Panc1 (cell line): ENCODE measurements around the gene ZBTB45. TPM values are rescaled to one million over a fixed set of nuclear protein-coding genes. Genes with fewer than 3 reads are reported as not detected.

Experiments
- ATAC-seq: fragments of 200-7000 bp; cut with Tn5 transposase; 2 replicates; pipeline ENCODE4 v1.9.1; 2020; ENCODE audit warnings: mild to moderate bottlenecking, moderate library complexity
- BruUV-seq: library from RNA; stranded (reverse); fragments of 400-500 nt; replicated peaks from 2 replicates; lab custom pipeline; 2021; lab: Mats Ljungman, UMichigan
- CTCF ChIA-PET: fragments of 300-600 bp; sonication (Branson Sonifier 250); formaldehyde crosslinking; loops from one replicate; lab custom pipeline; 2022; ENCODE audit warnings: antibody characterized with exemption; lab: Charles Lee
- POLR2A ChIA-PET: fragments of 300-600 bp; sonication (Branson Sonifier 250); formaldehyde crosslinking; loops from one replicate; lab custom pipeline; 2022; ENCODE audit warnings: antibody characterized with exemption; lab: Charles Lee
- DNase-seq: peaks from one replicate; pipeline ENCODE4 v3.0.0-alpha.2; 2010; ENCODE audit warnings: low read depth, low spot score
- H3K27ac ChIP-seq: 2 replicates; pipeline ENCODE4 v1.5.1; 2011; ENCODE audit warnings: mild to moderate bottlenecking, low read length, inconsistent platforms
- H3K27me3 ChIP-seq: fragments of 200-500 bp; sonication (Bioruptor generic); 2 replicates; pipeline ENCODE4 v1.6.0; 2014; ENCODE audit warnings: low read length, inconsistent platforms; ENCODE audit not compliant: control insufficient read depth, insufficient read depth
- H3K36me3 ChIP-seq: fragments of 200-500 bp; sonication (Bioruptor generic); 2 replicates; pipeline ENCODE4 v1.5.1; 2014; ENCODE audit warnings: inconsistent platforms, mild to moderate bottlenecking, low read length, moderate library complexity; ENCODE audit not compliant: control insufficient read depth, insufficient read depth
- H3K4me1 ChIP-seq: 2 replicates; pipeline ENCODE4 v1.5.1; 2011; ENCODE audit warnings: inconsistent platforms, mild to moderate bottlenecking, low read length, moderate library complexity; ENCODE audit not compliant: control insufficient read depth, insufficient read depth
- H3K4me3 ChIP-seq, 2 experiments: 2 replicates each; pipeline ENCODE4 v1.5.1; 2011 to 2012; ENCODE audit warnings: low read depth in 2 of 2, low read length in 2 of 2, mild to moderate bottlenecking in 2 of 2, inconsistent platforms in 1 of 2, moderate library complexity in 1 of 2
- H3K9me3 ChIP-seq: fragments of 200-500 bp; sonication (Bioruptor generic); 2 replicates; pipeline ENCODE4 v1.5.1; 2014; ENCODE audit warnings: low read depth, mild to moderate bottlenecking, inconsistent platforms, low read length, moderate library complexity; ENCODE audit not compliant: control insufficient read depth, insufficient read depth
- CTCF ChIP-seq: fragments of 450-650 bp; IDR thresholded peaks from 2 replicates; pipeline ENCODE4 v1.5.1; 2017; ENCODE audit warnings: mild to moderate bottlenecking
- POLR2AphosphoS5 ChIP-seq: IDR thresholded peaks from 2 replicates; pipeline ENCODE4 v1.6.1; 2012; ENCODE audit warnings: mild to moderate bottlenecking, low read depth, low read length, moderate library complexity
- SIN3A ChIP-seq: IDR thresholded peaks from 2 replicates; pipeline ENCODE4 v1.6.1; 2012; ENCODE audit warnings: low read depth, mild to moderate bottlenecking, low read length, moderate library complexity, borderline replicate concordance; ENCODE audit not compliant: insufficient read depth
- TCF7L2 ChIP-seq: IDR thresholded peaks from 2 replicates; pipeline ENCODE4 v1.6.1; 2011; ENCODE audit warnings: mild to moderate bottlenecking, low read depth, low read length, inconsistent platforms
- in situ Hi-C: cut with HindIII; loops from 2 replicates; pipeline ENCODE4 v1.10.0; 2016; ENCODE audit warnings: low sequenced_read_pairs, low pct_unique_long_range_greater_than_20kb
- intact Hi-C: fragments of 100-400 bp; cut with micrococcal nuclease; formaldehyde crosslinking; loops from one replicate; pipeline ENCODE4 v1.10.0; 2022; ENCODE audit not compliant: unreplicated experiment
- total RNA-seq: library from RNA; stranded (reverse); gene quantifications from one replicate; pipeline ENCODE4 v1.2.1, GENCODE V29; 2021; ENCODE audit not compliant: unreplicated experiment
- TF ChIP-seq, protein P1 (sequence below), 2 experiments: IDR thresholded peaks; 2 replicates each; pipeline ENCODE4 v1.6.1; 2011 to 2012; ENCODE audit warnings: low read depth in 2 of 2, control low read depth in 1 of 2, low read length in 1 of 2, mild to moderate bottlenecking in 1 of 2, moderate library complexity in 1 of 2; ENCODE audit not compliant: insufficient read depth in 1 of 2

ZBTB45 gene
- total RNA-seq, 1 experiment from 2014 or later: 24.7 TPM

GRCh38 chr19:58519087-58519354, 589 bp downstream of the ZBTB45 start:
- TF ChIP-seq, protein P1, sequence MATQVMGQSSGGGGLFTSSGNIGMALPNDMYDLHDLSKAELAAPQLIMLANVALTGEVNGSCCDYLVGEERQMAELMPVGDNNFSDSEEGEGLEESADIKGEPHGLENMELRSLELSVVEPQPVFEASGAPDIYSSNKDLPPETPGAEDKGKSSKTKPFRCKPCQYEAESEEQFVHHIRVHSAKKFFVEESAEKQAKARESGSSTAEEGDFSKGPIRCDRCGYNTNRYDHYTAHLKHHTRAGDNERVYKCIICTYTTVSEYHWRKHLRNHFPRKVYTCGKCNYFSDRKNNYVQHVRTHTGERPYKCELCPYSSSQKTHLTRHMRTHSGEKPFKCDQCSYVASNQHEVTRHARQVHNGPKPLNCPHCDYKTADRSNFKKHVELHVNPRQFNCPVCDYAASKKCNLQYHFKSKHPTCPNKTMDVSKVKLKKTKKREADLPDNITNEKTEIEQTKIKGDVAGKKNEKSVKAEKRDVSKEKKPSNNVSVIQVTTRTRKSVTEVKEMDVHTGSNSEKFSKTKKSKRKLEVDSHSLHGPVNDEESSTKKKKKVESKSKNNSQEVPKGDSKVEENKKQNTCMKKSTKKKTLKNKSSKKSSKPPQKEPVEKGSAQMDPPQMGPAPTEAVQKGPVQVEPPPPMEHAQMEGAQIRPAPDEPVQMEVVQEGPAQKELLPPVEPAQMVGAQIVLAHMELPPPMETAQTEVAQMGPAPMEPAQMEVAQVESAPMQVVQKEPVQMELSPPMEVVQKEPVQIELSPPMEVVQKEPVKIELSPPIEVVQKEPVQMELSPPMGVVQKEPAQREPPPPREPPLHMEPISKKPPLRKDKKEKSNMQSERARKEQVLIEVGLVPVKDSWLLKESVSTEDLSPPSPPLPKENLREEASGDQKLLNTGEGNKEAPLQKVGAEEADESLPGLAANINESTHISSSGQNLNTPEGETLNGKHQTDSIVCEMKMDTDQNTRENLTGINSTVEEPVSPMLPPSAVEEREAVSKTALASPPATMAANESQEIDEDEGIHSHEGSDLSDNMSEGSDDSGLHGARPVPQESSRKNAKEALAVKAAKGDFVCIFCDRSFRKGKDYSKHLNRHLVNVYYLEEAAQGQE (IDR thresholded peaks at IDR 0.05; ENCODE audit: insufficient read depth in 1 of 2, low read depth in 2 of 2, low read length in 1 of 2): no peak
- TF ChIP-seq TCF7L2: no peak
- peak; percentile 78; the same call in 1 of the 2 replicates for TF ChIP-seq CTCF
- TF ChIP-seq POLR2AphosphoS5: no peak
- TF ChIP-seq SIN3A: no peak
- peak; percentile 52 for ATAC-seq

GRCh38 chr19:58518256-58519086, 1.1 kb downstream of the ZBTB45 start:
- intact Hi-C loops: loop anchor here (1.0 kb wide), 1 partner anchor 37 kb away; the partner anchor contains the start of gene CHMP2A
- ATAC-seq: no peak
- DNase-seq: no peak
- ChIA-PET POLR2A (interaction anchor here (0.6 to 1.6 kb wide), 2 partner anchors 25 to 671 kb away, joined by 4 to 7 read pairs; partner anchors contain the start of gene TRIM28), CTCF (interaction anchor here (0.5 to 3.0 kb wide), 2 partner anchors 16 to 25 kb away, joined by 3 to 11 read pairs; partner anchors contain the start of gene TRIM28)
- H3K4me3 ChIP-seq: peak overlapping the region; percentile 72 to 98
- TF ChIP-seq, protein P1 (IDR thresholded peaks at IDR 0.05; ENCODE audit: insufficient read depth in 1 of 2, low read depth in 2 of 2, low read length in 1 of 2): no peak
- TF ChIP-seq CTCF (no peak), TCF7L2 (no peak), POLR2AphosphoS5 (no peak), SIN3A (no peak)
- no peaks in the 10 kb centered on the region for H3K27me3 ChIP-seq
- no TSS peak for BruUV-seq
- H3K9me3 ChIP-seq: no peaks in the 10 kb centered on the region
- H3K4me1 ChIP-seq: peaks cover 37% of the 10 kb centered on the region
- peak overlapping the region; percentile 99 for H3K27ac ChIP-seq
- H3K36me3 ChIP-seq: peaks cover 3% of the 10 kb centered on the region; the same call in 1 of the 2 replicates
- in situ Hi-C loops: no loop called here

More at GRCh38 chr19:58519087-58519354, 589 bp downstream of the ZBTB45 start:
- Histone ChIP-seq H3K9me3 (no peaks in the 10 kb centered on the region), H3K36me3 (peaks cover 3% of the 10 kb centered on the region; the same call in 1 of the 2 replicates), H3K4me3 (peak overlapping the region; percentile 72 to 98), H3K27ac (peak overlapping the region; percentile 99), H3K4me1 (peaks cover 34% of the 10 kb centered on the region), H3K27me3 (no peaks in the 10 kb centered on the region)
- ChIA-PET POLR2A (interaction anchor here (1.6 kb wide), 1 partner anchor 25 kb away, joined by 7 read pairs; the partner anchor contains the start of gene TRIM28), CTCF (interaction anchor here (0.5 to 3.0 kb wide), 2 partner anchors 13 to 25 kb away, joined by 4 to 11 read pairs; partner anchors contain the start of gene TRIM28)
- in situ Hi-C loops: no loop called here
- intact Hi-C loops: loop anchor here (1.0 kb wide), 1 partner anchor 36 kb away; the partner anchor contains the start of gene CHMP2A
- no peak for DNase-seq
- no TSS peak for BruUV-seq
